C1 segment of cervical spinal cord (tissue), 14 donors: ENCODE data around the gene PYCR2.

ENCODE experiments used
- DNase-seq, 14 donors: peaks; one replicate each; lab custom pipeline; 2025; lab: John Stamatoyannopoulos, UW

PYCR2 gene

DNA sequence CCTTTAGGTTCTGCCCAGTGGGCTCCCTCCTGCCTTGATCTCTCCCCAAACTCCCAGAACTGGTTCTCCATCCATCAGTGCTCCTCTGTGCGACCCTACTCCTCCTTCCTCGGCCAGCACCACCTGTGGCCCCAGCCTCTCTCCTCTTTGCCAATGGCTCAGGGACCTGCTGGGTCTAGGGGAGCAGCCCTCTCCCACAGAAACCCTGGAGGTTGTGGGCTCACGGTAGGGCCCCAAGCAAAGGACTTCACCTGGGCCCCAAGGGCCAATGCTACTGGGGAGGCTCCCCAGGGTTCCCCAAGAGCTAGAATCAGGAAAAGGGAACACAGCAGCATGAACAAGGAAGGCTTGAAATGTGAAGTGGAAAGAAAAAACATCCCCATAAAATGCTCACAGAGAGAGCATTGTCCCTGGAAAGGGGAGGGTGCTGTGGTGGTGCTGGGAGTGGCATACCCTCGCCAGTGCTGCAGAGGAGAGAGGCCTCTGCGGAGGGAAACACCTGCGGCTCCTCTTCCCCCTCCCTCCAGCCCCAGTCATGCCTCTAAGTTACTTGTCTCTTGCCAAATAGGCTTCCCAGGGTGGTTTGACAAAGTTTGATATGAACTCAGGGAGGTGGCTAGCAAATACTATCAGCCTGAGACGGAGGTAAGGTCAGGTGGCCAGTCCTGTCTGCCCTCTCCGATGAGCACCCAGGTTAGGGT is 44.4 kb downstream of the PYCR2 start:
- peak in 7 of 14 donors; percentile 46 to 86 (median 74) for DNase-seq

DNA sequence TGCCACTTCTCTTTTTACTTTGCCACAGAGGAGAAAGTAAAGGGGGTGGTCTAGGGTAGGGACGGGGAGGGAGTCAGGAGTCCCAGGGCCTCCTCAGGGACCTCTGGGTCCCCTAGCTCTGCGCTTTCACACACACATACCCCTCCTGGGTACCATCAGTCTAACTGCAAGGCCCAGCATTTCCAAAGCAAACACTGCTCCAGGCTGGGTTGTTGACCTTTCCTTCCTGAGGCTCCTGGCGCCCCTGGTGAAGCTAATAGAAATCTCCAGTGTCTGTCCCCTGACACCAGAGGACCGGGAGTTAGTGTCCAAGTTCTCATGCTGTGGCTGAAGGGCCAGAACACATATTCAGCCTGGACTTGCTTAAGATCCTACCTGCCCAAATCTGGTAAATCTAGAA is 45.8 kb downstream of the PYCR2 start:
- DNase-seq: no peak

DNA sequence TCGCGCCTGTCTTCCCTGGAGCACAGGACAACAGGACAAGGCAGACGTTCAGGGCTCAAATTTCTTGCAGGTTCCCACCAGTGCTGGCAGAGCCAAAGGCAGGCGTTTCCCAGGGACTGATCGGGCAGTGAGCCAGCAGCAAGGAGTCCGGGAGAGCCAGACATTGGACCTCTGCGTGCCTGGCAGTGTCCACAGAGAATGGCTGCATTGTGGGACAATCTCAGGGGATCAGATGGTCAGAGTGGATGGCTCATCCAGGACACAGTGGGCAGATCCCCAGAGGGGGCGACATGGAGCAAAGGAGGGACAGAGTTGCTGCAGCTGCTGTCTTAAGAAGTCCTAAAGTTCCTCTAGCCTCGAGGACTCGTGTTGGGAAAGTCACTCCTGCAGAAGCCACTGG is 46.5 kb downstream of the PYCR2 start:
- peak in 12 of 14 donors; percentile 15 to 89 (median 80) for DNase-seq

DNA sequence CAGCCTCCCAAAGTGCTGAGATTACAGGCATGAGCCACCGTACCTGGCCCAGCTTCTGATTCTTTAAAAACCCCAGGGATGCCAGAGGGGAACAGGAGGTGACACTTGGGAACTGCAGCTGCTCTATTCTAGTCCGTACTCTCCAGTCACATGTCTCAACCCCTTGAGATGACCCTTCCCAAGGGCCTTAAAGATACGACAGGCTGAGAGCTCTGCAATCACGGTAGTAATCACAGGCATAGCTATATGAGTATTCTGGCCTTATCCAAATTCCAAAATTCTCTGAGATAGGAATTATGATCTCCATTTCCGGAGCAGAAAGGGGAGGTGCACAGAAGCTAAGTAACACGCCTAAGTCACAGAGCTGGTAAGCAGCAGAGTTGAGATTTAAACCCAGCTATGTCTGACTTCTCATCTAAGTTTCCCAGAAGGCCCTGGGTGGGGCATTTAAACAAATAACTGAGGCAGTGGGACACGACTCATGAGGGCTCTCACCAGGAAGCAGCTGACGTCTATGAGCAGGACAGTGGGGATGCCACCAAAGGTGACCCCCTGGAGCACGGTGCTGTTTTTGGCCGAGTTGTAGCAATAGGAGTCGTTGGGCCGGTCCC is 47.0 kb downstream of the PYCR2 start:
- no peak for DNase-seq

DNA sequence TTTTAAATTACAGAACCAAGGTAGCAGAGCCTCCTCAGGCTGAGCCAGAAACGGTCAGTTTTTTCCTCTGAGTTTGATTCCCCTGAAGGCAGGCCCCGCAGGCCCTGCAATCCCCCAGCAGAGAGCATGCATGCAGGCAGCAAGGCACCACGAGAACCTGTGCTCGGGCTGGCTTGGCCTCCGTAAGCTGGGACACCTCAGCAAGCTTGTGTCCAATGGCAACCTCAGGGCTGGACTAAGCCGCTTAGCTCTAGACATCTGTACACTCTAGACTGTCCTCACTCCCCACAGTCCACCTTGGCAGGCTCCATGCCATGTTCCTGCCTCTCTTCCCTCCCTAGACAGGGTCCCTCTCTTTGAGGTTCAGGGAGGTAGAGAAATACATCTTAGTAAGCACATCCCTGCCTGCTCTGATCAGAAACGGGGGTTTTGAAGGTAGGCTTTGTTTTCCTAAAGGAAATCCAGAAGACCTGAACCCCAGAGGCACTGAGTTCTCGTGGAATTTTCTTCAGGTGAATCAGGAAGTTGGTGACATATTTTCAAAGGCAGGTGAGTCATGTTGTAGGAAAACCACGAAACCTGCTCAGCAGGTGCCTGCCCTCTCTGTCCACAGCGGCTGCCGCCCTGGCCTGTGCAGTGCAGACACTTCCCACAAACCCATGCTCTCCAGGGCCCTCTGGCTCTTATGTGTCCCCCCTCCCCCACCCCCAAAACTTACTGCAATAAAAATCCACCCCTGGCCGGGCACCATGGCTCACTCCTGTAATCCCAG is 48.8 kb downstream of the PYCR2 start:
- DNase-seq: no peak

DNA sequence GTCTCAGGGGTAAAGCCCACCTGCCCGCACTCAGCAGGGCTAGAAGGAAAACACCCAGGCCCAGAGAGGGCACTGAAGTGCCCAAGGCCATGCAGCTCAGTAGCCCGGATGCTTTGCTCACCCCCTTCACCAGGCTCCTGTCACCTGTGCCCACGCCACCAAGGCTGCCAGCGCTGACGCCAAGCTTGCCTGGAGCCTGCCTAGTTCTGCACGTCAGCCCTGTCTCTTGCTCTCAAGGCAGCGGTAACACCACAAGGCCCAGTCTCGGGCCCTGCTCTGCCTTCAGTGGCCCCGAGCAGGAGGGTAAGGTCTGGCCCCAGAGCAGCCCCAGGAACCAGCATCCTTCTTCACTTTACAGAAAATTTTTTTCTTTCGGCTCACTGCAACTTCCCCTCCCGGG is 49.6 kb downstream of the PYCR2 start:
- DNase-seq: no peak

DNA sequence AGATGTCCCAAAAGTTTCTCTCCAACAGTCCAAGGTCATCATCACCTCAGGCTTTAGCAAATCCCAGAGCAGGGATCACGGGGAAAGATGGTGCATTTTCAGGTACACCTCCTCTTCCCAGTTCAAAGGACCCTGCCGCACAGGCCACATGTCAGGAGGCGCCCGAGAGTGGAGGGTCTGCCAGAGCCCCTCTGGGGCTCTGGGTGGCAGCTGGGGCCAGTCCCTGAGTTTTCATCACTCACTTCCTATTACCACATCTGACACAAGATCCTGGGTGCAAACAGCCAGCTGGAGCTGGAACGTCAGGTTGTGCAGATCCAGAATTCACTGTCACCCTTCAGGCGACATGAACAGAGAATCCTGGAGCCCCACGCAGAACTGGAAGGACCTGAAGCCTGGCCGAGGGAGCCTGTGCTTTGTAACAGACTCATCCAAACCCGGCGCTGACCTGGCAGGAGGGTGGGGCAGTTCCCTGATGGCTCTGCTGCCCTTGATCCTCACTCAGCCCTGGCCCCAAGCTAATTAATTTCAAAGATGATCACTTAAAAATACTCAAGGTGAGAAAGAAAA is 50.7 kb downstream of the PYCR2 start:
- DNase-seq: no peak

DNA sequence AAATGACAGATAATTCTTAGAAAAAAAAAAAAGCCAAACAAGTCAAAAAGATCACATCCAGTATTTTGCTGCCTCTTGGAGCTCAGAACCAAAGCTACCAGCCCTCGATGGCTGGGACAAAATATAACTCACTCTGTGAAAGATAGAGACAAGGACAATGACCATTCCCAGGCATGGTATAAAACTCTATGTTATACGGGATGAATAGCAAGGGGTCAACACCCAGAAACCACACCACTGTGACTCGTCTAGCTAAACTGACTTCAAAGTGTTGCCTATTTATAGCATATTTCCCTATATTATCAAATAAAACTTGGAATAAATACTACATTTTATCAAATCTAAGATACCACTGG is 52.0 kb downstream of the PYCR2 start:
- no peak for DNase-seq

DNA sequence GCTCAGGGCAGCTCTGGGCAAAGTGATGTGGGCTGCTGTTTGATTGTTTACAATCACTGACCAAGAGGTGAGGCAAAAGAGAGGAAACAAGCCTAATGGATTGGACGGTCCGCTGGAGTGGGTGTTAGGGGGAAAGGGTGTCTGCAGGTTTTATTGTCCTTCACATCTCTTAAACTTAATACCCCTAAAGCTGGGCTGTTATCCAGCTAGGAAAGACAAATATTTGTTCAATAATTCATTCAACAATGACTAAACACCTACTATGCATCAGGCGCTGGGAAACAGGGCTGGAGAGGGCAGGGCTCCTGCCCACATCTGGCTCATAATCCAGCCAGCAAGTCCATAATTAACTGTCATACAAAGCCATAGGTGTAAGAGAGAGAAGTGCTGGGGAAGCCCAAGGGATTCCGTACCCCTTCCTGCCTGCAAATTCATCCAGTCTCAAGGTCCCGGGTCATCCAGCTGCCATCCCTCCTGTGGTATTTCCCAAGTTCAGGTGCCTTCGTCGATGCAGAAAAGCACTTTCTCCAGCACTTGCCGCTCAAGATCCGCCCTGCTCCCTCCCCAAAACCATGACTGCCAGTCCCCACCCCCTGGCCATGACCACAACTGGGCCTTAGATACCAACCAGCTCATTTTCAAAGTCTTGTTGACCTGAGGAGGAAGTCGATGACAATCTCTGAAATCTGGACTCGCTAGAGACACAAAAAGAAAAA is 52.5 kb downstream of the PYCR2 start:
- DNase-seq: no peak

DNA sequence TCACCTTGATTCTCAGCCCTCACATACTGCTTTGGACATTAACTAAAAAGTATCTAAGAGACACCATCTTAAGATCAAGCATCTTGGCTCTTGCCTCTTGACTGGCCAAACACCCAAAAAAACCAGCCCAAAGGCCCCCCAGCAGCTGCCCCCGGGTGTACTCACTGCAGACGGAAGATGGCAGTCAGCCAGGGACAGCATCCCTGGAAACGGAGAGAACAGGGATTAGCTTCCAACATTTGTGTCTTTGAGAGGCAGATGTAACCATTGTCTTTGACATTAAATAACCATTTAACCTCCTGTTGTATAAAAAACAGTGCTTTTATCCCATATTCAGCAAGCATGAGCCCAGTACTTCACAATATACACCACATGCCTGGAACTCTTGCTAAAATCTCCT is 53.1 kb downstream of the PYCR2 start:
- peak in 8 of 14 donors; percentile 8 to 72 (median 53) for DNase-seq
